ENCODE results near the gene C2CD3.

DNA sequence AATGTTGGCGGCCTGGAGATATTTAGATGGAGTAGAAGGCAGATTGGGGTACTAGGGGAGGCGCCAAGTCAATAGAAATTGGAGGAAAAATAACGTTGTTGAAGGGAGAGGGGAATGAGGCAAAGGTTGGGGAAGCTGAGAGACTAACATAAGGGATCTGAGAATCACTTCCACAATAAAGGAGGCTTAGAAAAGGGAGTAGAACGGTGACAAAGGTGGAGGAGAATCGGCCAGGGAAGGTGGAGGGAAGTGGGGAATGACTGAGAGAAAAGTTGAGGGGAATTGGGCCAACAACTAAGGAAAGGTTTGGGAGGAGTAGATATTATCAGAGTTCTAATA, 797 bp upstream of the C2CD3 start:
- TF ChIP-seq, protein P1, sequence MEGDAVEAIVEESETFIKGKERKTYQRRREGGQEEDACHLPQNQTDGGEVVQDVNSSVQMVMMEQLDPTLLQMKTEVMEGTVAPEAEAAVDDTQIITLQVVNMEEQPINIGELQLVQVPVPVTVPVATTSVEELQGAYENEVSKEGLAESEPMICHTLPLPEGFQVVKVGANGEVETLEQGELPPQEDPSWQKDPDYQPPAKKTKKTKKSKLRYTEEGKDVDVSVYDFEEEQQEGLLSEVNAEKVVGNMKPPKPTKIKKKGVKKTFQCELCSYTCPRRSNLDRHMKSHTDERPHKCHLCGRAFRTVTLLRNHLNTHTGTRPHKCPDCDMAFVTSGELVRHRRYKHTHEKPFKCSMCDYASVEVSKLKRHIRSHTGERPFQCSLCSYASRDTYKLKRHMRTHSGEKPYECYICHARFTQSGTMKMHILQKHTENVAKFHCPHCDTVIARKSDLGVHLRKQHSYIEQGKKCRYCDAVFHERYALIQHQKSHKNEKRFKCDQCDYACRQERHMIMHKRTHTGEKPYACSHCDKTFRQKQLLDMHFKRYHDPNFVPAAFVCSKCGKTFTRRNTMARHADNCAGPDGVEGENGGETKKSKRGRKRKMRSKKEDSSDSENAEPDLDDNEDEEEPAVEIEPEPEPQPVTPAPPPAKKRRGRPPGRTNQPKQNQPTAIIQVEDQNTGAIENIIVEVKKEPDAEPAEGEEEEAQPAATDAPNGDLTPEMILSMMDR (IDR thresholded peaks at IDR 0.05): no peak
- no peak for TF ChIP-seq POLR2A (IDR thresholded peaks at IDR 0.05)

All from esophagus squamous epithelium (tissue), 4 donors.